GM12891 (cell line): ENCODE data around the gene NISCH.

ENCODE experiments used
- POLR2A ChIP-seq: IDR thresholded peaks from 2 replicates; pipeline ENCODE4 v1.6.1; 2011; ENCODE audit warnings: low read depth, low read length, control low read depth
- POLR2AphosphoS5 ChIP-seq: IDR thresholded peaks from 2 replicates; pipeline ENCODE4 v1.6.1; 2011; ENCODE audit warnings: low read depth, low read length, control low read depth
- SPI1 ChIP-seq: IDR thresholded peaks from 2 replicates; pipeline ENCODE4 v1.6.1; 2011; ENCODE audit warnings: low read depth, low read length, control low read depth
- TAF1 ChIP-seq: IDR thresholded peaks from 2 replicates; pipeline ENCODE4 v1.6.1; 2011; ENCODE audit warnings: low read depth, low read length, control low read depth

- TF ChIP-seq TAF1 (no peak), POLR2A (no peak), POLR2AphosphoS5 (no peak), SPI1 (no peak)
Measured at GRCh38 chr3:52531860-52532516, 76.6 kb downstream of the NISCH start.
